ENCODE data around the gene LRP1. TPM values are rescaled to one million over a fixed set of nuclear protein-coding genes. Genes with fewer than 3 reads are reported as not detected.
"Not testable (repeated sequence)": the region's sequence is repeated elsewhere in the genome, so short reads cannot be mapped to it uniquely, and the experiment has no call there.

LRP1 gene
- polyA plus RNA-seq, 12 donors, result 81.0 to 163 (median 123) TPM; not detected in 1

DNA sequence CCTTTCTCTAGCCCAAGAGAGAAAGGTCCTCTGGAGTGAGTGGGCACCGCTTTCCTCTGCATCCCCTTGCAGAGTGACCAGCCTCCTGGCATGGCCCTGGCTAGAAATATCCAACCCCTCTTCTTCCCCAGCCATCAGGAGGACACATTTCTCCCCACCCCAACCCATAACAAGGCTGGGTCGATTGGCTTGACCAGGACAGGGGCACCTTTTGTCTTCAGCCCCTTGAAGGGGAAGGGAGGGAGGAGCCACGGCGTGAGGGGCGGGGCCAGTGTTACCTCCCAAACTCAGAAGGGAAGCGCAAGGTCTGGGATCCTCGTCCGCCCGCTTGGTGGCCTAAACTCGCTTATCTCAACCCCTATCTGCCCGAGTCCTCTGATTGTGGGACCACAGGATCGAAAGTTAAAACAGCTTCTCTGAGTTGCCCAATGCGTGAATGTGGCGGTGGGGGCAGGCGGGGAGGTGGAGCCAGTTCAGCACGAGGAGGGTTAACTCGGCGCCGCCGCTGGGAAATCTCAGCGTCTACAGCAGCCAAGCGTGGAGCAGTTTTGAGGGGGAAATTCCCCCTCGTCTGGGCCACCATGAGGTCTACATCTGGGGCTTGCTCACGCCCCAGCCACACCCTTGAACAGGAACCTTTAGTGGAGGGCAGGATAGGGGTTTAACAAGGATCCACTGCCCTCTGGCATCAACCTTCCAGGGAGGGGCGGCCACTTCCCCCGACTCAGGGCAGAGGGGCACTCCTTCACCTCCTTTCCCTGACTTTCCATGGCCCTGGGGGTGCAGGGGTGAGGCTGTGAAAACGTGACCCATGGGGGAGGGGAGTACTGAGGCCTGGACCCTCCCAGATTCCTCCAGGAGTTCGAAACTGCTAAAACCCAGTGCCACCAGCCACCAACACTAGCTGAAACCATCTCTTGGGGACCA lies 17.9 kb upstream of the LRP1 start:
- no peak for DNase-seq

DNA sequence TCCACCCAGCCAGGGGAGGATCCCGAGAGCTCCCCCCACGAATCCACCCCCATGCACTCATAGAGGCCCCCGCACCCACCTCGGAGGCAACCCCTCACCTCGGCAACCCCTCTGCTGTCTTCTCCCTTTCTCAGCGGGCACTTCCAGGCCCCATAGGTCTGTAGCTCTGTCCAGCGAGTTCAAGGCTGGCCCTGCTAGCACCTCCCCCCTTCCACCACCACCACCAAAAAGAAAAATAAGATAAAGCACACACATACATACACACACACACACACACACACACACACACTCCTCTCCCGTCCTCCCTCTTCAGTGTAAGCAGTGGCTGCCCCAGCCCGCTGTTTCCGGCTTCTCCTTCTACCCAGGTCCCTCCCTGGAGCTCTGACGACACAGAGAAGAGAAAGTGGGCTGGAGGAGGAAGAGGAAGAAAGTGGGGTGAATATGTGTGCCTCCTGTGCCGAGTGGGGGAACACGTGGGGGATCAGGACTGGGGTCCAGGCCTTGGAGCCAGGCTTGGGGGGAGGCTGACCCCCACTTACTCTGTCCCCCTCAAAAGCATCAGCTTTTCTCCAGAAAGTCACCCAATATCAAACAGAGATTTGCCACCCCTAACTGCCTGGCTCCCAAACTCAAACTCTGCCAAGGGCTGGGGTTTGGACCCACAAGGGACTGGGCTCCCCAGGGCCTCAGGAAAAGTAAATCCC lies 17.1 kb upstream of the LRP1 start, which contains the start of gene STAT6:
Gene STAT6 (minus strand): TSS at position 332 of the 704 bp plus-strand sequence. CDS start 3,084 bp downstream, outside the sequence.
- DNase-seq, result peak; percentile 84

GRCh38 chr12:57112492-57113294 lies 15.6 kb upstream of the LRP1 start:
- no peak for DNase-seq

GRCh38 chr12:57116580-57117281 lies 11.6 kb upstream of the LRP1 start:
- DNase-seq, result no peak

- no peak for DNase-seq
Observed at GRCh38 chr12:57118711-57119271, 9.5 kb upstream of the LRP1 start.

DNA sequence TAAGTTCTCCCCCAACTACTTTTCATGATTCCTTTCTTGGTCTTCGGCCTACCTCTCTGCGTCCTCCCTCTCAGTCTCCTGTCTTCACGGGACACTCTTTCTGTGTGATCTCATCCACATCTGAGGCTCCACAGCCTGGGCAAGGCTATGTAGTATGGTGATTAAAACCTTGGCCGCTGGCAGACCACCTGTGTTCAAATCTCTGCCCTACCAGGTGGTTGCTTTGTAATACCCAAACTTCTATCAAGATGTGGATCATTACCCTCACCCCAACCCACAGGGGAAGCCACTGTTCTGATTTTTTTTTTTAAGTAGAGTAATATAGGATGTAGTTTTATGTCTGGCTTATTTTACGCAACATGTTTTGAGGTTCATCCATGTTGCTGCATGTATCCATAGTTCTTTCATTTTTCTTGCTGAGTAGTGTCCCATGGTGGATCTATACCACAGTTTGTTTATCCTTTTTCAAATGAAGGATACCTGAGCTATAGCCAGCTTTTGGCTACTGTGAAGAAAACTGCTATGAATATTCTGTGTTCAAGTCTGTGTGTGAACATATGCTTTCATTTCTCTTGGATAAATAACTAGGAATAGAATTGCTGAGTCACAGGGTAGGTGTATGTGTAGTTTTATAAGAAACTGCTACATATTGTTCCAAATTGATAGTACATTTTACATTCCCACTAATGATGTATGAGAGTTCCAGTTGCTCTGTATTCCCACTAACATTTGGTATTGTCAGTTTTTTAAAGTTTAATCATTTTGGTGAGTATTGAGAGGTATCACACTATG lies 8.8 kb upstream of the LRP1 start:
- no peak for DNase-seq

- not testable (repeated sequence) for DNase-seq
Observed at GRCh38 chr12:57120718-57121117, 7.6 kb upstream of the LRP1 start.

- no peak for DNase-seq
Observed at GRCh38 chr12:57123813-57124212, 4.5 kb upstream of the LRP1 start.

- DNase-seq, result peak; percentile 84
Observed at GRCh38 chr12:57124261-57124877, 3.9 kb upstream of the LRP1 start.

GRCh38 chr12:57126061-57126460 lies 2.2 kb upstream of the LRP1 start:
- no peak for DNase-seq

GRCh38 chr12:57126561-57126960 lies 1.7 kb upstream of the LRP1 start:
- DNase-seq, result no peak

GRCh38 chr12:57127101-57127725 lies 1.1 kb upstream of the LRP1 start:
- DNase-seq, result no peak

DNA sequence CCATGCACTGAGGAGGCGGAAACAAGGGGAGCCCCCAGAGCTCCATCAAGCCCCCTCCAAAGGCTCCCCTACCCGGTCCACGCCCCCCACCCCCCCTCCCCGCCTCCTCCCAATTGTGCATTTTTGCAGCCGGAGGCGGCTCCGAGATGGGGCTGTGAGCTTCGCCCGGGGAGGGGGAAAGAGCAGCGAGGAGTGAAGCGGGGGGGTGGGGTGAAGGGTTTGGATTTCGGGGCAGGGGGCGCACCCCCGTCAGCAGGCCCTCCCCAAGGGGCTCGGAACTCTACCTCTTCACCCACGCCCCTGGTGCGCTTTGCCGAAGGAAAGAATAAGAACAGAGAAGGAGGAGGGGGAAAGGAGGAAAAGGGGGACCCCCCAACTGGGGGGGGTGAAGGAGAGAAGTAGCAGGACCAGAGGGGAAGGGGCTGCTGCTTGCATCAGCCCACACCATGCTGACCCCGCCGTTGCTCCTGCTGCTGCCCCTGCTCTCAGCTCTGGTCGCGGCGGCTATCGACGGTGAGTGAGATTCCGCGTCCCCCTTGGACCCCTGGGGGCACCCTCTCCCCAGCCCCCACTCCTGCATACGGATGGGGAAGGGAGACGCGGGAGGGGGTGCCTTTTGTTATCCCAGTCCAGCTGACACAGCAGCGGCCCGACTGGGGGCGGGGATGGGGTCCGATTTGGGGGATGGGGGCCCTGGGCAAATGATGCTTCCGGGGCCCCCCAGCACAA lies 400 bp downstream of the LRP1 start:
- no peak for DNase-seq

DNA sequence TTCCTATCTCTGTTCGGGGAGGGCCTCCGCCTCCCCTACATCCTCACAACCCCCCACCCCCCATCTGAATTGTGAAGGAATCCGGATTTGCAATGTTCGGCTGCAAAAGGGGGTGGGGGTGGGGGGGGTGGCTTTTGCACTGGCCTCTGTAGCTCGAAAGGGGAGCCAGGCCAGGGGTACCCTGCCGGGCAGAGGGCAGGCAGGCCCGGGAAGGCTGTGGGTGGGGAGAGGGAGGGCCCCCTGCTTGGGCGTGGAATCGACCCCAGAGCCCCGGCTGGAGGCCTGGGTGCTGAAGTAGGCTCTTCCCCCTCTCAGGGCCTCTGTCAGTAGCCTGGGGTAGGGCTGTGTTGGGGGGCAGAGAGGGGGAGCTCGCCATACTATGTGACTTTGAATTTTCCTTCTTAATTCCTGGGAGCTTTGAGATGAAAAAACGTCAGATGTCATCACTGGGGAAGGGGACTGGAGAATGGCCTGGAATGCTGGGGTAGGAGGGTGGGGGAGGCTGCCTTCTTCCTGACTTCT lies 1.1 kb downstream of the LRP1 start:
- DNase-seq, result no peak

- no peak for DNase-seq
Observed at GRCh38 chr12:57129889-57130288, 1.6 kb downstream of the LRP1 start.

- DNase-seq, result no peak
Observed at GRCh38 chr12:57130941-57131340, 2.7 kb downstream of the LRP1 start.

- DNase-seq, result no peak
Observed at GRCh38 chr12:57131896-57132744, 3.8 kb downstream of the LRP1 start.
